ENCODE data around the gene TSC22D2. TPM values are rescaled to one million over a fixed set of nuclear protein-coding genes. Genes with fewer than 3 reads are reported as not detected.

The TSC22D2 gene
- total and polyA plus RNA-seq, 10 of the 15 experiments (the other 5 are each of a cell fraction or from before 2014, with no cell fraction given), result 7.4 to 19.4 (median 10.9) TPM

DNA sequence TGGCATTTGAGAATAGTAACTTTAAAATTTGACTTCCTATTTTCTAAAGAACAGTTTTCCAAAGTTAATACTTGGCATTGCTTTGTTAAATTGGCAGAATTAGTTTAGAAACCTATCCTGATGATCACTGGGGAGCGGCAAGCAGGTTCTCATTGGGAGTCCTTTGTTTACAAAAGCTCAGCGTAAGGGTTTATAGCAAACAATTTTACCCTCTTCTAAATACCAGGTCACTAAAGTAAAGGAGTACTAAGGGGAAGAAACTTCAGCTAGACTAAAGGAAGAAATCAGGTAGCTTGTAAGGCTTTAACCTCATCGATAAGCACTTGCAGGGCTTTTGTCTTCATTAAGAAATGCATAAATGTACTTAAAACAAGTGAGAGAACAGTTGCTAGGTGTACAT lies 18.2 kb downstream of the TSC22D2 start:
- no peaks in the 10 kb centered on the region for H3K4me1 ChIP-seq (ENCODE audit: control insufficient read depth, insufficient read depth, low read length)
- H3K4me3 ChIP-seq, result no peak overlapping the region
- TF ChIP-seq POLR2A (IDR thresholded peaks at IDR 0.05; ENCODE audit: low read depth, low read length) (no peak), NR2F1 (conservative IDR thresholded peaks at IDR 0.05) (no peak), YY1 (IDR thresholded peaks at IDR 0.05; ENCODE audit: low read depth, low read length) (no peak), CHD1 (IDR thresholded peaks at IDR 0.05; ENCODE audit: low read depth, low read length) (no peak), PAX8 (IDR thresholded peaks at IDR 0.05) (no peak), PAX5 (IDR thresholded peaks at IDR 0.05; ENCODE audit: borderline replicate concordance, low read depth, low read length) (no peak), SREBF1 (IDR thresholded peaks at IDR 0.05; ENCODE audit: low read length) (no peak), SKIL (IDR thresholded peaks at IDR 0.05; ENCODE audit: low read depth, poor library complexity, severe bottlenecking) (no peak), GABPA (IDR thresholded peaks at IDR 0.05; ENCODE audit: low read depth) (no peak), RB1 (IDR thresholded peaks at IDR 0.05; ENCODE audit: borderline replicate concordance) (no peak), TCF7 (IDR thresholded peaks at IDR 0.05; ENCODE audit: borderline replicate concordance) (no peak), GATAD2B (conservative IDR thresholded peaks at IDR 0.05; ENCODE audit: low read depth) (no peak), KLF5 (IDR thresholded peaks at IDR 0.05; ENCODE audit: partially characterized antibody) (no peak)
- TF ChIP-seq, protein P1, sequence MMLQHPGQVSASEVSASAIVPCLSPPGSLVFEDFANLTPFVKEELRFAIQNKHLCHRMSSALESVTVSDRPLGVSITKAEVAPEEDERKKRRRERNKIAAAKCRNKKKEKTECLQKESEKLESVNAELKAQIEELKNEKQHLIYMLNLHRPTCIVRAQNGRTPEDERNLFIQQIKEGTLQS (IDR thresholded peaks at IDR 0.05; ENCODE audit: borderline replicate concordance, extremely low read depth, low read depth, low read length), result no peak
- ChIA-PET RAD21 (ENCODE audit: unreplicated experiment) (interaction anchor here (0.9 to 1.1 kb wide), 5 partner anchors 10 to 187 kb away, joined by 3 read pairs; no protein-coding TSS in a partner anchor), SMC1A (ENCODE audit: uncharacterized antibody, unreplicated experiment) (interaction anchor here (0.6 to 4.7 kb wide), 12 partner anchors 8 to 490 kb away, joined by 3 to 50 read pairs (median 4); partner anchors contain the start of gene TSC22D2), POLR2A (interaction anchor here (4.1 kb wide), 1 partner anchor 18 kb away, joined by 21 read pairs; the partner anchor contains the start of gene TSC22D2), CTCF (interaction anchor here (1.0 to 2.5 kb wide), 7 partner anchors 9 to 69 kb away, joined by 3 to 14 read pairs (median 5); no protein-coding TSS in a partner anchor)
- in situ Hi-C loops (cut with MboI), result no loop called here
- DNase-seq (ENCODE audit: low read depth, low spot score), result no peak
- no peaks in the 10 kb centered on the region for H3K27me3 ChIP-seq (replicated peaks in 1 of 2; ENCODE audit: control insufficient read depth in 2 of 2, insufficient read depth in 2 of 2, low read length in 1 of 2)
- H3K9ac ChIP-seq (ENCODE audit: control insufficient read depth, insufficient read depth, low read length), result no peak overlapping the region
- no peak overlapping the region for H3K27ac ChIP-seq (ENCODE audit: control insufficient read depth, insufficient read depth)
- ATAC-seq, result no peak
- H3K4me2 ChIP-seq (ENCODE audit: control insufficient read depth, insufficient read depth), result no peak overlapping the region
- WGBS (ENCODE audit: insufficient coverage, insufficient replicate concordance, low lambda C conversion rate, missing lambda C conversion rate), result 96% methylated on average over 3 of the region's 3 CpGs
- peaks cover 29% of the 10 kb centered on the region for H3K79me2 ChIP-seq (ENCODE audit: control insufficient read depth, insufficient read depth, low read length)
- H3K9me3 ChIP-seq (replicated peaks; ENCODE audit: control insufficient read depth, insufficient read depth, low read length), result no peaks in the 10 kb centered on the region
- no peak overlapping the region for H2AFZ ChIP-seq (ENCODE audit: control insufficient read depth, low read depth, low read length)
- intact Hi-C loops (cut with micrococcal nuclease; ENCODE audit: unreplicated experiment), result no loop called here
- peaks cover 0 to 11% of the 10 kb centered on the region in 2 experiments; a peak in 1 of 4 replicates for H3K36me3 ChIP-seq (ENCODE audit: control insufficient read depth in 2 of 2, insufficient read depth in 2 of 2, low read length in 1 of 2)
- BruUV-seq (replicated peaks), result no TSS peak
- H4K20me1 ChIP-seq (ENCODE audit: control insufficient read depth, insufficient read depth), result no peaks in the 10 kb centered on the region
- FAIRE-seq, result no peak

All from GM12878 (cell line).